GM23338 (cell line): ENCODE results near the gene CENPL.

ENCODE experiments used
- CREB1 ChIP-seq: fragments of 250-450 bp; sonication (Bioruptor Pico); IDR thresholded peaks from 2 replicates; pipeline ENCODE4 v1.5.0; 2020; ENCODE audit warnings: low read depth, mild to moderate bottlenecking, moderate library complexity
- EZH2 ChIP-seq: fragments of 200-600 bp; sonication (generic); IDR thresholded peaks from one replicate; pipeline ENCODE4 v1.8.0; 2017; ENCODE audit warnings: antibody characterized with exemption, mild to moderate bottlenecking, low read depth; ENCODE audit not compliant: unreplicated experiment
- EZH2phosphoT487 ChIP-seq: fragments of 200-600 bp; sonication (generic); IDR thresholded peaks from one replicate; pipeline ENCODE4 v1.8.1; 2018; ENCODE audit warnings: antibody characterized with exemption; ENCODE audit not compliant: unreplicated experiment
- POLR2AphosphoS5 ChIP-seq: IDR thresholded peaks from 2 replicates; pipeline ENCODE4 v1.6.1; 2016; ENCODE audit warnings: antibody characterized with exemption, low read depth
- ZNF114 ChIP-seq: fragments of 250-450 bp; sonication (Bioruptor Pico); IDR thresholded peaks from 2 replicates; pipeline ENCODE4 v1.5.0; 2020; ENCODE audit warnings: mild to moderate bottlenecking, moderate library complexity
- ZNF331 ChIP-seq: fragments of 250-450 bp; sonication (Bioruptor Pico); IDR thresholded peaks from 2 replicates; pipeline ENCODE4 v1.5.0; 2020; ENCODE audit warnings: low read depth, mild to moderate bottlenecking, moderate library complexity
- TF ChIP-seq, protein P1 (sequence below), 2 experiments: fragments of 200-600 bp in 1 of 2; sonication (generic) in 1 of 2; conservative IDR thresholded peaks; 2 replicates each; pipeline versions ENCODE4 v1.5.1 to v1.6.1; 2016 to 2017; ENCODE audit warnings: antibody characterized with exemption in 2 of 2, low read depth in 2 of 2, mild to moderate bottlenecking in 2 of 2, moderate library complexity in 1 of 2
- TF ChIP-seq, protein P2 (sequence below): IDR thresholded peaks from one replicate; pipeline ENCODE4 v1.6.1; 2018; ENCODE audit warnings: antibody characterized with exemption; ENCODE audit not compliant: unreplicated experiment

DNA sequence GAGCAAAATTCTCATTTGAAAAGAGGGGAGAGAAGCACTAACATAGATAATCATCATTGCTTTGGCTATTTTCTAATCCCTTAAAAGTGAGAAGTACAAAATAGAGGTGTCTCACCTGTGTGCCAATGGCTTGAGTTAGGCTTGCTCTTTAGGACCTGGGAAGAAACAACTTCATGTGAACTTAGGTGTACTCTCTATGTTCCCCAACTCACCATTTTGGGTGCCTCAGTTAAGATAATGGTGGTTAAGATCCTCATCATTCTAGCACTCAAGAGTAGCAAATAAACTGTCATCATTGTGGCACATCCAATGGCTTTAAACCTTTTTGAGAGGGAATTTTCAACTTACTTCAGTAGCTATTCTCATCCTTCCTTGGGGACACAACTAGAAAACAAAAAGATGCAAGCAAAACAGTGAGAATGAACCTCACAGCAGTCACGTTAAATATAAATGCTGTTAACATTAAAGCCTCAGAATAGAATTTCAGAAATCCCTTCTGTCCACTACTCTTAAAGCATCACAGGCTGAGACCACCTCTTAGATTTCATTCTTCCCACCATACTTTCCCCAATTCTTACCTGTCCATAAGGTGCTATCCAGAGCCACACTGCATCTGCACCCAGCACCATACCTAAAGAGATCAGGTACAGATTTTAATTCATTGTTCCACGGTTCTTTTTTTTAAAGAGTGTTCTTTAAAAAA is 41.9 kb upstream of the CENPL start:
- TF ChIP-seq, protein P1, sequence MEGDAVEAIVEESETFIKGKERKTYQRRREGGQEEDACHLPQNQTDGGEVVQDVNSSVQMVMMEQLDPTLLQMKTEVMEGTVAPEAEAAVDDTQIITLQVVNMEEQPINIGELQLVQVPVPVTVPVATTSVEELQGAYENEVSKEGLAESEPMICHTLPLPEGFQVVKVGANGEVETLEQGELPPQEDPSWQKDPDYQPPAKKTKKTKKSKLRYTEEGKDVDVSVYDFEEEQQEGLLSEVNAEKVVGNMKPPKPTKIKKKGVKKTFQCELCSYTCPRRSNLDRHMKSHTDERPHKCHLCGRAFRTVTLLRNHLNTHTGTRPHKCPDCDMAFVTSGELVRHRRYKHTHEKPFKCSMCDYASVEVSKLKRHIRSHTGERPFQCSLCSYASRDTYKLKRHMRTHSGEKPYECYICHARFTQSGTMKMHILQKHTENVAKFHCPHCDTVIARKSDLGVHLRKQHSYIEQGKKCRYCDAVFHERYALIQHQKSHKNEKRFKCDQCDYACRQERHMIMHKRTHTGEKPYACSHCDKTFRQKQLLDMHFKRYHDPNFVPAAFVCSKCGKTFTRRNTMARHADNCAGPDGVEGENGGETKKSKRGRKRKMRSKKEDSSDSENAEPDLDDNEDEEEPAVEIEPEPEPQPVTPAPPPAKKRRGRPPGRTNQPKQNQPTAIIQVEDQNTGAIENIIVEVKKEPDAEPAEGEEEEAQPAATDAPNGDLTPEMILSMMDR (conservative IDR thresholded peaks at IDR 0.05; ENCODE audit: low read depth in 2 of 2): no peak
- no peak for TF ChIP-seq ZNF114
- TF ChIP-seq, protein P2, sequence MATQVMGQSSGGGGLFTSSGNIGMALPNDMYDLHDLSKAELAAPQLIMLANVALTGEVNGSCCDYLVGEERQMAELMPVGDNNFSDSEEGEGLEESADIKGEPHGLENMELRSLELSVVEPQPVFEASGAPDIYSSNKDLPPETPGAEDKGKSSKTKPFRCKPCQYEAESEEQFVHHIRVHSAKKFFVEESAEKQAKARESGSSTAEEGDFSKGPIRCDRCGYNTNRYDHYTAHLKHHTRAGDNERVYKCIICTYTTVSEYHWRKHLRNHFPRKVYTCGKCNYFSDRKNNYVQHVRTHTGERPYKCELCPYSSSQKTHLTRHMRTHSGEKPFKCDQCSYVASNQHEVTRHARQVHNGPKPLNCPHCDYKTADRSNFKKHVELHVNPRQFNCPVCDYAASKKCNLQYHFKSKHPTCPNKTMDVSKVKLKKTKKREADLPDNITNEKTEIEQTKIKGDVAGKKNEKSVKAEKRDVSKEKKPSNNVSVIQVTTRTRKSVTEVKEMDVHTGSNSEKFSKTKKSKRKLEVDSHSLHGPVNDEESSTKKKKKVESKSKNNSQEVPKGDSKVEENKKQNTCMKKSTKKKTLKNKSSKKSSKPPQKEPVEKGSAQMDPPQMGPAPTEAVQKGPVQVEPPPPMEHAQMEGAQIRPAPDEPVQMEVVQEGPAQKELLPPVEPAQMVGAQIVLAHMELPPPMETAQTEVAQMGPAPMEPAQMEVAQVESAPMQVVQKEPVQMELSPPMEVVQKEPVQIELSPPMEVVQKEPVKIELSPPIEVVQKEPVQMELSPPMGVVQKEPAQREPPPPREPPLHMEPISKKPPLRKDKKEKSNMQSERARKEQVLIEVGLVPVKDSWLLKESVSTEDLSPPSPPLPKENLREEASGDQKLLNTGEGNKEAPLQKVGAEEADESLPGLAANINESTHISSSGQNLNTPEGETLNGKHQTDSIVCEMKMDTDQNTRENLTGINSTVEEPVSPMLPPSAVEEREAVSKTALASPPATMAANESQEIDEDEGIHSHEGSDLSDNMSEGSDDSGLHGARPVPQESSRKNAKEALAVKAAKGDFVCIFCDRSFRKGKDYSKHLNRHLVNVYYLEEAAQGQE: no peak
- peak; percentile 7; the same call in 1 of the 2 replicates for TF ChIP-seq POLR2AphosphoS5
- TF ChIP-seq EZH2: no peak
- TF ChIP-seq CREB1: no peak
- TF ChIP-seq ZNF331 (CRISPR knock-in tag): no peak
- no peak for TF ChIP-seq EZH2phosphoT487
